ENCODE results near the gene FFAR4. TPM values are rescaled to one million over a fixed set of nuclear protein-coding genes. Genes with fewer than 3 reads are reported as not detected.

Gene FFAR4
- total and polyA plus RNA-seq, 2 of the 4 experiments (the other 2 are of a cell fraction), result not detected

GRCh38 chr10:93554316-93554663, 12.2 kb upstream of the FFAR4 start:
- no TSS peak for BruUV-seq (replicated peaks)
- H3K23ac ChIP-seq (ENCODE audit: low read depth, low read length), result no peak overlapping the region
- no peaks in the 10 kb centered on the region for H3K79me1 ChIP-seq (ENCODE audit: low read depth in 1 of 2, low read length in 2 of 2)
- no peak overlapping the region for H3K27ac ChIP-seq (ENCODE audit: insufficient read depth, low read length)
- peaks cover under 1% of the 10 kb centered on the region for H3K9me3 ChIP-seq (ENCODE audit: control insufficient read depth, insufficient read depth, low read length)
- no peak overlapping the region for H2AK9ac ChIP-seq (replicated peaks; ENCODE audit: low read depth, low read length, poor library complexity)
- H4K5ac ChIP-seq (ENCODE audit: low read depth, low read length), result no peak overlapping the region
- POLR2A ChIA-PET (ENCODE audit: unreplicated experiment), result interaction anchor here (0.6 kb wide), 1 partner anchor 148 kb away, joined by 3 read pairs; the partner anchor contains the start of gene FRA10AC1
- H2BK15ac ChIP-seq (ENCODE audit: low read depth, low read length), result no peak overlapping the region; the same call in 2 of the 3 replicates
- CTCF ChIA-PET, result interaction anchor here (0.6 to 1.0 kb wide), 4 partner anchors 10 to 1675 kb away, joined by 3 to 5 read pairs (median 3); no protein-coding TSS in a partner anchor
- WGBS, 2 experiments (ENCODE audit: extremely low coverage in 2 of 2, insufficient read length in 1 of 2), result no CpG with 5 or more reads among the region's 1 CpG
- intact Hi-C loops (cut with micrococcal nuclease) (loop anchor here (1.0 kb wide), 1 partner anchor 262 kb away; no protein-coding TSS in a partner anchor), dilution Hi-C loops (cut with HindIII; ENCODE audit: low sequenced_read_pairs, unreplicated experiment) (no loop called here), in situ Hi-C loops (cut with MboI; ENCODE audit: low sequenced_read_pairs) (loop anchor here (10.0 kb wide), 1 partner anchor 121 kb away; no protein-coding TSS in a partner anchor)
- no peak for DNase-seq
- no peak overlapping the region for H2BK120ac ChIP-seq (ENCODE audit: low read depth, low read length)
- no peak overlapping the region for H3K56ac ChIP-seq (ENCODE audit: extremely low read depth, insufficient read depth, low read length)
- H4K8ac ChIP-seq (ENCODE audit: low read depth in 2 of 2, low read length in 2 of 2), result no peak overlapping the region
- H3K9me1 ChIP-seq (ENCODE audit: insufficient read depth, low read length), result no peaks in the 10 kb centered on the region
- no peak overlapping the region for H3K14ac ChIP-seq (replicated peaks; ENCODE audit: low read depth, low read length)
- no peaks in the 10 kb centered on the region for H3K4me1 ChIP-seq (ENCODE audit: control insufficient read depth, insufficient read depth, low read length)
- no peak overlapping the region for H3K4ac ChIP-seq (ENCODE audit: low read depth, low read length)
- peaks cover 4% of the 10 kb centered on the region for H3K27me3 ChIP-seq (ENCODE audit: control insufficient read depth, insufficient read depth, low read length)
- no peak for ATAC-seq (ENCODE audit: low read depth)
- H3K36me3 ChIP-seq (ENCODE audit: control insufficient read depth, insufficient read depth, low read length), result no peaks in the 10 kb centered on the region
- H2AK5ac ChIP-seq (ENCODE audit: low read depth, low read length), result no peak overlapping the region
- no peak overlapping the region for H2BK20ac ChIP-seq (ENCODE audit: low read depth, low read length)
- H2BK5ac ChIP-seq (ENCODE audit: low read depth, low read length, poor library complexity, severe bottlenecking), result no peak overlapping the region
- no peaks in the 10 kb centered on the region for H4K20me1 ChIP-seq (ENCODE audit: insufficient read depth, low read length)
- H3K18ac ChIP-seq (ENCODE audit: low read depth, low read length), result no peak overlapping the region
- no peak overlapping the region for H4K91ac ChIP-seq (ENCODE audit: insufficient read depth, low read depth, low read length)
- H3K4me2 ChIP-seq (ENCODE audit: low read depth, low read length), result no peak overlapping the region
- no peak overlapping the region for H3K9ac ChIP-seq (ENCODE audit: low read depth, low read length)
- no peak overlapping the region for H2AFZ ChIP-seq (replicated peaks; ENCODE audit: low read length, poor library complexity)
- TF ChIP-seq MAZ (IDR thresholded peaks at IDR 0.05; ENCODE audit: borderline replicate concordance, low read depth, low read length), result no peak
- TF ChIP-seq FOS (IDR thresholded peaks at IDR 0.05; ENCODE audit: low read depth, low read length), result no peak
- no peak for TF ChIP-seq MXI1 (IDR thresholded peaks at IDR 0.05; ENCODE audit: borderline replicate concordance, low read depth, low read length)
- TF ChIP-seq MAFK (IDR thresholded peaks at IDR 0.05; ENCODE audit: low read depth, low read length), result no peak
- no peak for TF ChIP-seq SMC3 (IDR thresholded peaks at IDR 0.05; ENCODE audit: low read depth, low read length)
- no peak for TF ChIP-seq CEBPB (IDR thresholded peaks at IDR 0.05; ENCODE audit: low read depth, low read length)
- no peak for TF ChIP-seq RCOR1 (IDR thresholded peaks at IDR 0.05; ENCODE audit: insufficient replicate concordance, low read length)
- H3K4me3 ChIP-seq (ENCODE audit: insufficient read depth, low read depth, low read length), result no peak overlapping the region
